Heart left ventricle (tissue), 16 donors: Measurements from ENCODE around the gene OR5B12. TPM values are rescaled to one million over a fixed set of nuclear protein-coding genes. Genes with fewer than 3 reads are reported as not detected.

Experiments
- ATAC-seq, 4 donors: fragments of 200-7000 bp; cut with Tn5 transposase; one replicate each; pipeline ENCODE4 v1.9.1; 2020 to 2022; ENCODE audit warnings: moderate library complexity in 4 of 4, mild to moderate bottlenecking in 3 of 4, moderate number of reproducible peaks in 1 of 4
- DNase-seq, 5 donors: peaks; one replicate each; pipeline ENCODE4 v3.0.0-alpha.2; 2020
- H3K27ac ChIP-seq, 12 donors: fragments of 200-600 bp; sonication (generic) in 4 of 12; one replicate each; pipeline versions ENCODE4 v1.5.0 to v1.8.0; 2016 to 2022; ENCODE audit warnings: mild to moderate bottlenecking in 2 of 12
- H3K27me3 ChIP-seq, 9 donors: fragments of 200-600 bp; sonication (generic) in 2 of 9; one replicate each; pipeline versions ENCODE4 v1.5.1 to v1.8.0; 2016 to 2022; ENCODE audit warnings: mild to moderate bottlenecking in 3 of 9
- H3K36me3 ChIP-seq, 9 donors: fragments of 200-600 bp; sonication (generic) in 2 of 9; one replicate each; pipeline versions ENCODE4 v1.5.0 to v1.8.0; 2018 to 2022; ENCODE audit warnings: mild to moderate bottlenecking in 2 of 9
- H3K4me1 ChIP-seq, 12 donors: fragments of 200-600 bp; sonication (generic) in 4 of 12; one replicate each; pipeline versions ENCODE4 v1.5.0 to v1.8.0; 2016 to 2022; ENCODE audit warnings: mild to moderate bottlenecking in 3 of 12
- H3K4me3 ChIP-seq, 12 donors: fragments of 200-600 bp; sonication (generic) in 4 of 12; one replicate each; pipeline versions ENCODE4 v1.5.0 to v1.8.0; 2017 to 2022; ENCODE audit warnings: mild to moderate bottlenecking in 9 of 12, moderate library complexity in 4 of 12
- H3K9me3 ChIP-seq, 12 donors: fragments of 200-600 bp; sonication (generic) in 4 of 12; one replicate each; pipeline versions ENCODE4 v1.5.0 to v1.8.0; 2016 to 2022; ENCODE audit warnings: mild to moderate bottlenecking in 1 of 12
- CTCF ChIP-seq, 12 donors: fragments of 200-600 bp; sonication (generic) in 4 of 12; IDR thresholded peaks; one replicate each; pipeline versions ENCODE4 v1.5.0 to v1.8.0; 2018 to 2022; ENCODE audit warnings: antibody characterized with exemption in 12 of 12, mild to moderate bottlenecking in 5 of 12
- POLR2A ChIP-seq, 2 donors: fragments of 450-650 bp; IDR thresholded peaks; one replicate each; pipeline ENCODE4 v1.6.1; 2017; ENCODE audit warnings: antibody characterized with exemption in 2 of 2, mild to moderate bottlenecking in 2 of 2, moderate library complexity in 2 of 2
- WGBS, 4 donors: extraction: QIAGEN DNeasy Blood & Tissue Kit in 2 of 4; methylation state at CpG; one replicate each; pipeline versions ENCODE4 v1.1.5 to v1.1.7; 2013 to 2018; 5-methylcytosine and 5-hydroxymethylcytosine counted together
- intact Hi-C, 10 donors: fragments of 100-400 bp; cut with DNase I; formaldehyde crosslinking; loops; one replicate each; pipeline versions ENCODE4 v1.11.1 to v1.14.2; 2022
- polyA plus RNA-seq, 2 donors: library from polyadenylated mRNA; stranded (reverse); fragments of 200-250 nt; gene quantifications; one replicate each; pipeline ENCODE4 v1.2.3, GENCODE V29; 2013
- total RNA-seq, 9 donors: library from RNA; depleted of rRNA in 2 of 9; stranded (reverse); fragments of >200 nt in 2 of 9; fragmentation: NEBNext Ultra II Directional in 3 of 9; extraction: Animal tissue kit (Norgen Biotek cat#: 25700) in 3 of 9; gene quantifications; one replicate each; pipeline versions ENCODE4 v1.1.0 to v1.2.4, GENCODE V29; 2016 to 2023
- donor health status: ischemic (EF 13 %, LVEDD 7.1; RV severe dilation, severe dysfunction).
- donor health status: healthy with polysubstance abuse.
- donor health status: DM: no; HTN: yes; CAD: no.
- donor health status: DM: no; HTN: no; CAD: no.
- donor health status: ischemic (EF 25% LVEDD 6.9; RV normal size, moderate dysfunction).
- donor health status: ischemic (EF 25% LVEDD 5.7; RV mildly dilated, moderate dysfunction).
- donor health status: healthy.
- donor health status: DM: yes; HTN: yes; CAD: no.
- donor health status: ischemic (EF 35%, LVEDD 5.7; RV mildly dilated, moderate dysfunction).
- donor health status: nonischemic (EF 11% LVEDD 7.7; RV severe dilation, severe dysfunction).
- donor health status: DM: yes; HTN: yes; CAD: no.
- donor health status: PGD.
- donor health status: ischemic (EF 29% LVEDD 5.4; RV normal size, mild dysfunction).
- donor health status: nonischemic (EF 23%, LVEDD 6.1; RV moderate dilation, normal function).

Gene OR5B12
- total and polyA plus RNA-seq, 11 donors, result not detected

GRCh38 chr11:58446294-58446693, 4.3 kb upstream of the OR5B12 start:
- H3K4me3 ChIP-seq, result no peak overlapping the region
- WGBS, 4 donors, result 80 to 88% (median 85%) methylated on average over 6 of the region's 6 CpGs
- no peaks in the 10 kb centered on the region for H3K27me3 ChIP-seq
- H3K4me1 ChIP-seq, result no peaks in the 10 kb centered on the region
- no peak for DNase-seq
- no peak for ATAC-seq
- TF ChIP-seq CTCF (IDR thresholded peaks at IDR 0.05), result no peak
- TF ChIP-seq POLR2A (IDR thresholded peaks at IDR 0.05), result no peak
- peaks cover 0 to 53% (median 11%) of the 10 kb centered on the region in 12 donors for H3K9me3 ChIP-seq
- intact Hi-C loops, result no loop called here
- H3K36me3 ChIP-seq, result no peaks in the 10 kb centered on the region
- H3K27ac ChIP-seq, result no peak overlapping the region

- H3K9me3 ChIP-seq, result peaks cover 0 to 42% (median 11%) of the 10 kb centered on the region in 12 donors
- ATAC-seq (no peak), DNase-seq (no peak)
- intact Hi-C loops, result no loop called here
- no peaks in the 10 kb centered on the region for H3K27me3 ChIP-seq
- no peaks in the 10 kb centered on the region for H3K36me3 ChIP-seq
- no peak overlapping the region for H3K27ac ChIP-seq
- no peak overlapping the region for H3K4me3 ChIP-seq
- WGBS, 4 donors, result 91 to 100% (median 94%) methylated on average over 2 of the region's 2 CpGs
- TF ChIP-seq POLR2A (IDR thresholded peaks at IDR 0.05) (no peak), CTCF (IDR thresholded peaks at IDR 0.05) (no peak)
- no peaks in the 10 kb centered on the region for H3K4me1 ChIP-seq
Observed at GRCh38 chr11:58444300-58444699, 2.3 kb upstream of the OR5B12 start.

- Histone ChIP-seq H3K36me3 (no peaks in the 10 kb centered on the region), H3K27me3 (no peaks in the 10 kb centered on the region), H3K27ac (no peak overlapping the region), H3K4me1 (no peaks in the 10 kb centered on the region), H3K4me3 (no peak overlapping the region), H3K9me3 (peaks cover 0 to 20% (median 3%) of the 10 kb centered on the region in 12 donors)
- 24 to 64% (median 38%) methylated on average over 4 of the region's 4 CpGs for WGBS, 4 donors
- ATAC-seq (no peak), DNase-seq (no peak)
- TF ChIP-seq CTCF (IDR thresholded peaks at IDR 0.05), result no peak
- TF ChIP-seq POLR2A (IDR thresholded peaks at IDR 0.05), result no peak
- intact Hi-C loops, result no loop called here
Observed at GRCh38 chr11:58438486-58438885, 3.5 kb downstream of the OR5B12 start.

GRCh38 chr11:58434217-58434616, 7.8 kb downstream of the OR5B12 start:
- Histone ChIP-seq H3K27me3 (no peaks in the 10 kb centered on the region), H3K27ac (no peak overlapping the region), H3K4me3 (no peak overlapping the region), H3K4me1 (no peaks in the 10 kb centered on the region), H3K36me3 (no peaks in the 10 kb centered on the region), H3K9me3 (peaks cover 0 to 26% (median 4%) of the 10 kb centered on the region in 12 donors)
- no peak for DNase-seq
- no peak for ATAC-seq
- 69 to 78% (median 75%) methylated on average over 3 of the region's 3 CpGs for WGBS, 4 donors
- no peak for TF ChIP-seq POLR2A (IDR thresholded peaks at IDR 0.05)
- no peak for TF ChIP-seq CTCF (IDR thresholded peaks at IDR 0.05)
- intact Hi-C loops, result no loop called here
